Lung (tissue), 12 donors: ENCODE results near the gene SLC36A2. TPM values are rescaled to one million over a fixed set of nuclear protein-coding genes. Genes with fewer than 3 reads are reported as not detected.

Experiments
- ATAC-seq: fragments of 200-7000 bp; cut with Tn5 transposase; one replicate; pipeline ENCODE4 v1.9.1; 2020; ENCODE audit warnings: moderate number of reproducible peaks; ENCODE audit not compliant: insufficient read depth, low FRiP score
- DNase-seq, 3 donors: peaks; one replicate each; pipeline ENCODE4 v3.0.0-alpha.2; 2013 to 2017
- H3K27ac ChIP-seq, 2 donors: one replicate each; pipeline ENCODE4 v1.5.1; 2013; ENCODE audit warnings: mild to moderate bottlenecking in 2 of 2, moderate library complexity in 2 of 2, control low read depth in 1 of 2, inconsistent platforms in 1 of 2, low read depth in 1 of 2, low read length in 1 of 2
- H3K27me3 ChIP-seq, 3 donors: one replicate each; pipeline ENCODE4 v1.5.1; 2013; ENCODE audit warnings: low read length in 2 of 3; ENCODE audit not compliant: control insufficient read depth in 3 of 3, insufficient read depth in 3 of 3
- H3K36me3 ChIP-seq, 4 donors: one replicate each; pipeline ENCODE4 v1.5.1; 2013; ENCODE audit warnings: low read length in 4 of 4, mild to moderate bottlenecking in 1 of 4, moderate library complexity in 1 of 4; ENCODE audit not compliant: control insufficient read depth in 4 of 4, insufficient read depth in 4 of 4
- H3K4me1 ChIP-seq, 5 donors: one replicate each; pipeline ENCODE4 v1.5.1; 2013; ENCODE audit warnings: low read length in 5 of 5, mild to moderate bottlenecking in 2 of 5, moderate library complexity in 1 of 5; ENCODE audit not compliant: control insufficient read depth in 5 of 5, insufficient read depth in 5 of 5
- H3K4me3 ChIP-seq: one replicate; pipeline ENCODE4 v1.5.1; 2013; ENCODE audit warnings: mild to moderate bottlenecking, control low read depth, moderate library complexity
- H3K9ac ChIP-seq, 2 donors: one replicate each; pipeline ENCODE4 v1.5.1; 2013; ENCODE audit warnings: low read length in 2 of 2, control low read depth in 1 of 2; ENCODE audit not compliant: insufficient read depth in 1 of 2
- H3K9me3 ChIP-seq, 4 donors: one replicate each; pipeline ENCODE4 v1.5.1; 2013; ENCODE audit warnings: low read length in 3 of 4, mild to moderate bottlenecking in 1 of 4, moderate library complexity in 1 of 4; ENCODE audit not compliant: control insufficient read depth in 4 of 4, insufficient read depth in 3 of 4
- WGBS, 2 donors: extraction: QIAGEN DNeasy Blood & Tissue Kit; methylation state at CpG; one replicate each; pipeline ENCODE4 v1.1.7; 2013; 5-methylcytosine and 5-hydroxymethylcytosine counted together
- polyA plus RNA-seq, 2 donors: library from polyadenylated mRNA; stranded (reverse); fragments of 200-250 nt; gene quantifications; one replicate each; pipeline ENCODE4 v1.2.1, GENCODE V29; 2013
- total RNA-seq, 2 donors: library from RNA; depleted of rRNA in 1 of 2; stranded (reverse); fragments of >200 nt in 1 of 2; gene quantifications; one replicate each; pipeline ENCODE4 v1.2.1, GENCODE V29; 2014 to 2021
- TF ChIP-seq, protein P1 (sequence below): IDR thresholded peaks from 2 replicates; pipeline ENCODE4 v1.5.1; 2012; ENCODE audit warnings: mild to moderate bottlenecking; ENCODE audit errors: control extremely low read depth, extremely low read depth
- donor health status: control.
- donor health status: control.
- donor health status: Bipolar disorder and iron deficiency.
- donor health status: healthy.
- donor health status: DM: yes; HTN: yes; CAD: no.

Gene SLC36A2
- total and polyA plus RNA-seq, 4 donors: not detected

DNA sequence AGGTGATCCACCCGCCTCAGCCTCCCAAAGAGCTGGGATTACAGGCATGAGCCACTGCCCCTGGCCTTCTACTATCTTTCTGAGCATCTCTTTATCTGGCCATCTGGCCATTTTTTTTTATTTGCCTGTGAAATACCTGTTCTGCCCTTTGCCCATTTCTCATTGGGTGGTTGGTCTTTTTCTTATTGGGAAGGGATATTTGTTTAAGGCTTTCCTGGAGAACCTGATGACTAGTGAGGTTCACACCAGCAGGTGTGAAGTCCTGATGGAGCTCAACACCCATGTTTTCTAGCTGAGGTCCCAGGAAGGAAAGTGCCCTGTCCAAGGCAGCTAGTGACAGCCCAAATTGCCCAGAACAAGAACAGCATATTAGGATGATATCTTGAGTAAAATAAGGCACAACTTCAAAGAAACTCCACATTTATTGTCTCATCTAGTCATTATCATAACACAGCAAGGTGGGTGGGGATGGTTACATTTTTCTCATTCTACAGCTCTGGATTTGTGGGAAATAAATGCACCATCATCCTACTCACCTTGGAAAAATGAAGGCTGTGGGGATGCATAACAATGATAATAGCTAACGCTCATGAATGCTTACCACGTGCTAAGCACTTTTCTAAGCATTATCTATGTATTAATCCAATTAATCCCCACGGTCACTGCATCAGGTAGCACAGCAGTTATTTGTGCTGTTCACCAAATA is 64.1 kb downstream of the SLC36A2 start:
- H3K9ac ChIP-seq: no peak overlapping the region
- WGBS, 2 donors: 80 to 84% methylated on average over 4 of the region's 4 CpGs
- H3K27ac ChIP-seq: no peak overlapping the region
- TF ChIP-seq, protein P1, sequence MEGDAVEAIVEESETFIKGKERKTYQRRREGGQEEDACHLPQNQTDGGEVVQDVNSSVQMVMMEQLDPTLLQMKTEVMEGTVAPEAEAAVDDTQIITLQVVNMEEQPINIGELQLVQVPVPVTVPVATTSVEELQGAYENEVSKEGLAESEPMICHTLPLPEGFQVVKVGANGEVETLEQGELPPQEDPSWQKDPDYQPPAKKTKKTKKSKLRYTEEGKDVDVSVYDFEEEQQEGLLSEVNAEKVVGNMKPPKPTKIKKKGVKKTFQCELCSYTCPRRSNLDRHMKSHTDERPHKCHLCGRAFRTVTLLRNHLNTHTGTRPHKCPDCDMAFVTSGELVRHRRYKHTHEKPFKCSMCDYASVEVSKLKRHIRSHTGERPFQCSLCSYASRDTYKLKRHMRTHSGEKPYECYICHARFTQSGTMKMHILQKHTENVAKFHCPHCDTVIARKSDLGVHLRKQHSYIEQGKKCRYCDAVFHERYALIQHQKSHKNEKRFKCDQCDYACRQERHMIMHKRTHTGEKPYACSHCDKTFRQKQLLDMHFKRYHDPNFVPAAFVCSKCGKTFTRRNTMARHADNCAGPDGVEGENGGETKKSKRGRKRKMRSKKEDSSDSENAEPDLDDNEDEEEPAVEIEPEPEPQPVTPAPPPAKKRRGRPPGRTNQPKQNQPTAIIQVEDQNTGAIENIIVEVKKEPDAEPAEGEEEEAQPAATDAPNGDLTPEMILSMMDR: no peak
- DNase-seq (no peak), ATAC-seq (no peak)
- no peaks in the 10 kb centered on the region for H3K4me1 ChIP-seq
- H3K36me3 ChIP-seq: no peaks in the 10 kb centered on the region
- no peak overlapping the region for H3K4me3 ChIP-seq
- H3K9me3 ChIP-seq: peaks cover 0 to 4% (median 0%) of the 10 kb centered on the region in 4 donors
- H3K27me3 ChIP-seq: no peaks in the 10 kb centered on the region

DNA sequence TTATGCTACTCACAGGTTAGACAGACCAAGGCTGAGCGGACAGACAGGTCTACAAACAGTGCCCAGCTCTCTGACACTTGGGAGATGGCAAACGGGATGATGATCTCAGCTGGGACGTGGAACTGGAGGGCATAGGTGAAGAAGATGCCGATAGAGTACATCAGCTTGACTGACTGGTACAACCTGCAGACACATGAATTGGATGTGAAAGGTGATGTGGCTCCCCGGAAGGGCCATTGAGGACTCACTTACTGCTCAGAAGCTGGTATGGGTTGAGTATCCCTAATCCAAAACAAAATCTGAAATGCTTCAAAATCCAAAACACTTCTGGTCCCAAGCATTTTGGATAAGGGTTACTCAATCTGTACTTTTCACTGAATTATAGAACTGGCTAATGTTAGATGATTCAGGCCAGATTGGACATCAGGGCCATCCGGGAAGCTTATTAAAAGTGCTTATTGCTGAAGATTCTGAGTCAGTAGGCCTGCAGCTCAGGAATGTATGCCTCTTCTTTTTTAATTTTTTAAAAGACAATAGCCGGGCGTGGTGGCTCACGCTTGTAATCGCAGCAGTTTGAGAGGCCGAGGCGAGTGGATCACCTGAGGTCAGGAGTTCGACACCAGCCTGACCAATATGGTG is 66.2 kb downstream of the SLC36A2 start:
- no peaks in the 10 kb centered on the region for H3K36me3 ChIP-seq
- no peaks in the 10 kb centered on the region for H3K4me1 ChIP-seq
- TF ChIP-seq, protein P1: no peak
- DNase-seq (no peak), ATAC-seq (no peak)
- no peaks in the 10 kb centered on the region for H3K27me3 ChIP-seq
- 94 to 95% methylated on average over 13 of the region's 13 CpGs for WGBS, 2 donors
- H3K9me3 ChIP-seq: peaks cover 0 to 4% (median 0%) of the 10 kb centered on the region in 4 donors
- no peak overlapping the region for H3K27ac ChIP-seq
- H3K9ac ChIP-seq: no peak overlapping the region
- H3K4me3 ChIP-seq: no peak overlapping the region

DNA sequence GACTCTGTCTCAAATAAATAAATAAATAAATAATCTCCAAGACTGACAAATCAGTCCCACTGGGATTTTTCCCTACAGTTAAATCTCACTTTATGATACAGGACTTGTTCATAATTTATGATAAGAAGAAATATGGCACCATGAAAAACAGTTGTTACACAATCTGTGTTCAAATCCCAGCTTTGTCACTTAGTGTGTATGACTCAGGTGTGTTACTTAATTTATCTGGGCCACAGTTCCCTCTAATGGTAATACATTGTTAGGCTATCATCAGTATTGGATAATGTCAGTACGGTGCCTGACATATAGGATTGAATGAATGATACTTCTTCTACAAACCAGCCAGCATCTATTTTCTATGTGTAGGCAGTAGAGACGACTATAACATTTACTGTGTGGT is 66.9 kb downstream of the SLC36A2 start:
- ATAC-seq (no peak), DNase-seq (no peak)
- no peaks in the 10 kb centered on the region for H3K4me1 ChIP-seq
- peaks cover 0 to 4% (median 0%) of the 10 kb centered on the region in 4 donors for H3K9me3 ChIP-seq
- H3K4me3 ChIP-seq: no peak overlapping the region
- no peak overlapping the region for H3K27ac ChIP-seq
- no peaks in the 10 kb centered on the region for H3K36me3 ChIP-seq
- no peak overlapping the region for H3K9ac ChIP-seq
- TF ChIP-seq, protein P1: no peak
- WGBS, 2 donors: 90 to 92% methylated on average over 2 of the region's 2 CpGs
- no peaks in the 10 kb centered on the region for H3K27me3 ChIP-seq
